Thymus (tissue), 11 donors: Measurements from ENCODE around the gene GPR137. TPM values are rescaled to one million over a fixed set of nuclear protein-coding genes. Genes with fewer than 3 reads are reported as not detected.
"Not testable (repeated sequence)": the region's sequence is repeated elsewhere in the genome, so short reads cannot be mapped to it uniquely, and the experiment has no call there.

Source experiments
- DNase-seq, 9 donors: peaks; one replicate each; pipeline ENCODE4 v3.0.0-alpha.2; 2013; ENCODE audit warnings: low spot score in 9 of 9, low read depth in 6 of 9, missing footprints in 1 of 9
- H3K27ac ChIP-seq, 2 donors: one replicate each; pipeline ENCODE4 v1.5.1; 2013; ENCODE audit warnings: control low read depth in 1 of 2, low read depth in 1 of 2, low read length in 1 of 2, mild to moderate bottlenecking in 1 of 2, moderate library complexity in 1 of 2
- H3K27me3 ChIP-seq, 2 donors: one replicate each; pipeline ENCODE4 v1.5.1; 2013; ENCODE audit warnings: low read length in 1 of 2; ENCODE audit not compliant: control insufficient read depth in 2 of 2, insufficient read depth in 1 of 2
- H3K36me3 ChIP-seq, 2 donors: one replicate each; pipeline ENCODE4 v1.5.1; 2013; ENCODE audit warnings: low read length in 1 of 2, mild to moderate bottlenecking in 1 of 2, moderate library complexity in 1 of 2; ENCODE audit not compliant: control insufficient read depth in 2 of 2, insufficient read depth in 2 of 2
- H3K4me1 ChIP-seq, 2 donors: one replicate each; pipeline ENCODE4 v1.5.1; 2013; ENCODE audit warnings: low read length in 2 of 2; ENCODE audit not compliant: control insufficient read depth in 2 of 2, insufficient read depth in 2 of 2
- H3K4me3 ChIP-seq, 2 donors: one replicate each; pipeline ENCODE4 v1.5.1; 2013; ENCODE audit warnings: low read length in 2 of 2, control low read depth in 1 of 2, mild to moderate bottlenecking in 1 of 2
- H3K9me3 ChIP-seq, 2 donors: one replicate each; pipeline ENCODE4 v1.5.1; 2013; ENCODE audit warnings: low read length in 1 of 2, mild to moderate bottlenecking in 1 of 2; ENCODE audit not compliant: control insufficient read depth in 2 of 2, insufficient read depth in 1 of 2
- WGBS: extraction: QIAGEN DNeasy Blood & Tissue Kit; methylation state at CpG from one replicate; pipeline ENCODE4 v1.1.7; 2013; 5-methylcytosine and 5-hydroxymethylcytosine counted together
- polyA plus RNA-seq: library from polyadenylated mRNA; stranded (reverse); fragments of 200-250 nt; gene quantifications from one replicate; pipeline ENCODE4 v1.2.3, GENCODE V29; 2013
- total RNA-seq: library from RNA; stranded (reverse); fragments of 120-200 nt; gene quantifications from one replicate; pipeline ENCODE4 v1.2.4, GENCODE V29; 2013
- donor health status: healthy.

Gene GPR137
- total and polyA plus RNA-seq, 2 donors = 7.3 to 18.5 TPM

GRCh38 chr11:64241491-64242374 lies 43.9 kb upstream of the GPR137 start:
- Histone ChIP-seq H3K9me3 (peaks cover 0 to 14% of the 10 kb centered on the region in 2 donors), H3K36me3 (peaks cover 19 to 22% of the 10 kb centered on the region in 2 donors), H3K27ac (peak overlapping the region; percentile 92 to 99), H3K4me1 (peaks cover 20 to 80% of the 10 kb centered on the region in 2 donors), H3K27me3 (no peaks in the 10 kb centered on the region), H3K4me3 (peak overlapping the region; percentile 54 to 80)
- WGBS = under 1% methylated on average over 63 of the region's 63 CpGs
- DNase-seq = peak in 8 of 9 donors; percentile 95 to 100 (median 99)

GRCh38 chr11:64243236-64243854 lies 42.3 kb upstream of the GPR137 start:
- H3K27me3 ChIP-seq = peaks cover 3 to 15% of the 10 kb centered on the region in 2 donors
- peaks cover 0 to 14% of the 10 kb centered on the region in 2 donors for H3K9me3 ChIP-seq
- no peak overlapping the region for H3K4me3 ChIP-seq

GRCh38 chr11:64244107-64244506 lies 41.5 kb upstream of the GPR137 start:
- WGBS = 81% methylated on average over 5 of the region's 5 CpGs
- Histone ChIP-seq H3K4me3 (no peak overlapping the region), H3K36me3 (peaks cover 0 to 19% of the 10 kb centered on the region in 2 donors), H3K27me3 (peaks cover 4 to 18% of the 10 kb centered on the region in 2 donors), H3K4me1 (peaks cover 26 to 70% of the 10 kb centered on the region in 2 donors), H3K27ac (no peak overlapping the region), H3K9me3 (peaks cover 0 to 14% of the 10 kb centered on the region in 2 donors)
- DNase-seq = no peak

More at GRCh38 chr11:64243236-64243854, 42.3 kb upstream of the GPR137 start:
- Histone ChIP-seq H3K27ac (no peak overlapping the region), H3K36me3 (peaks cover 7 to 19% of the 10 kb centered on the region in 2 donors), H3K4me1 (peaks cover 26 to 77% of the 10 kb centered on the region in 2 donors)
- 95% methylated on average over 8 of the region's 8 CpGs for WGBS
- no peak for DNase-seq

GRCh38 chr11:64244966-64245365 lies 40.7 kb upstream of the GPR137 start:
- peaks cover 26 to 71% of the 10 kb centered on the region in 2 donors for H3K4me1 ChIP-seq
- no peak for DNase-seq
- peaks cover 0 to 19% of the 10 kb centered on the region in 2 donors for H3K36me3 ChIP-seq
- H3K27ac ChIP-seq = peak overlapping the region; percentile 77 to 79
- 41% methylated on average over 6 of the region's 6 CpGs for WGBS
- peak overlapping the region; percentile 64 to 74 for H3K4me3 ChIP-seq
- H3K9me3 ChIP-seq = peaks cover 0 to 14% of the 10 kb centered on the region in 2 donors
- H3K27me3 ChIP-seq = peaks cover 4 to 18% of the 10 kb centered on the region in 2 donors

- WGBS = 1% methylated on average over 6 of the region's 6 CpGs
- peaks cover 4 to 22% of the 10 kb centered on the region in 2 donors for H3K27me3 ChIP-seq
- peak overlapping the region; percentile 64 to 74 for H3K4me3 ChIP-seq
- peak overlapping the region; percentile 79 to 86 for H3K27ac ChIP-seq
- H3K36me3 ChIP-seq = peaks cover 0 to 19% of the 10 kb centered on the region in 2 donors
- peaks cover 0 to 17% of the 10 kb centered on the region in 2 donors for H3K9me3 ChIP-seq
- peaks cover 28 to 71% of the 10 kb centered on the region in 2 donors for H3K4me1 ChIP-seq
- DNase-seq = peak in 4 of 9 donors; percentile 62 to 81 (median 72)
These were observed 40.2 kb upstream of the GPR137 start for GRCh38 chr11:64245401-64245796.

- WGBS = under 1% methylated on average over 46 of the region's 46 CpGs
- Histone ChIP-seq H3K4me3 (peak overlapping the region; percentile 64 to 74), H3K27me3 (peaks cover 4 to 28% of the 10 kb centered on the region in 2 donors), H3K27ac (peak overlapping the region; percentile 79 to 86), H3K36me3 (peaks cover 0 to 19% of the 10 kb centered on the region in 2 donors), H3K9me3 (peaks cover 0 to 15% of the 10 kb centered on the region in 2 donors), H3K4me1 (peaks cover 33 to 74% of the 10 kb centered on the region in 2 donors)
- DNase-seq = peak in 1 of 9 donors; percentile 69
These were observed 39.6 kb upstream of the GPR137 start for GRCh38 chr11:64245797-64246620.

GRCh38 chr11:64246621-64246870 lies 39.1 kb upstream of the GPR137 start:
- Histone ChIP-seq H3K4me1 (peaks cover 34 to 77% of the 10 kb centered on the region in 2 donors), H3K4me3 (peak overlapping the region; percentile 64 to 74), H3K9me3 (peaks cover 0 to 12% of the 10 kb centered on the region in 2 donors), H3K36me3 (peaks cover 0 to 19% of the 10 kb centered on the region in 2 donors), H3K27me3 (peaks cover 4 to 30% of the 10 kb centered on the region in 2 donors)
- not testable (repeated sequence) for H3K27ac ChIP-seq, DNase-seq
- WGBS = 2% methylated on average over 43 of the region's 43 CpGs

- H3K4me3 ChIP-seq = peak within 1 kb of the TSS; percentile 64 to 74
- 3% methylated on average over 74 of the region's 74 CpGs for WGBS
- DNase-seq = peak in 4 of 9 donors; percentile 57 to 80 (median 62)
- H3K27ac ChIP-seq = peak within 1 kb of the TSS; percentile 79 to 86
- peaks cover 33 to 79% of the 10 kb centered on the region in 2 donors for H3K4me1 ChIP-seq
- peaks cover 4 to 34% of the 10 kb centered on the region in 2 donors for H3K27me3 ChIP-seq
- peaks cover 0 to 12% of the 10 kb centered on the region in 2 donors for H3K9me3 ChIP-seq
- H3K36me3 ChIP-seq = peaks cover 0 to 19% of the 10 kb centered on the region in 2 donors
These were observed 38.5 kb upstream of the GPR137 start, which contains the start of gene PPP1R14B for GRCh38 chr11:64246871-64247728. Gene PPP1R14B (minus strand): TSS chr11:64246943. CDS start chr11:64246673, 270 bp downstream.
